HEK293 (cell line): ENCODE data around the gene SFT2D2.

Experiments used
- CTCF ChIA-PET: fragments of 350-600 bp; formaldehyde crosslinking; extraction: SDS; loops from one replicate; lab custom pipeline; 2021; ENCODE audit warnings: antibody characterized with exemption; lab: Yijun Ruan, JAX
- POLR2A ChIA-PET: fragments of 300-600 bp; formaldehyde crosslinking; extraction: SDS; loops from one replicate; lab custom pipeline; 2020; ENCODE audit warnings: antibody characterized with exemption, inconsistent platforms; lab: Yijun Ruan, JAX
- H3K27ac ChIP-seq: fragments of 200-500 bp; sonication (Bioruptor generic); 2 replicates; pipeline ENCODE4 v1.5.1; 2014; ENCODE audit warnings: low read depth, low read length, control low read depth, inconsistent platforms; ENCODE audit errors: extremely low read depth
- H3K36me3 ChIP-seq, 2 experiments: fragments of 200-500 bp in 1 of 2; sonication (Bioruptor generic) in 1 of 2; 1 replicate in 1 of 2; 2 replicates in 1 of 2; pipeline ENCODE4 v1.5.1; 2014 to 2017; ENCODE audit warnings: inconsistent platforms in 2 of 2, low read length in 2 of 2; ENCODE audit not compliant: control insufficient read depth in 2 of 2, insufficient read depth in 1 of 2
- H3K4me1 ChIP-seq: fragments of 200-500 bp; sonication (Bioruptor generic); 2 replicates; pipeline ENCODE4 v1.5.1; 2014; ENCODE audit warnings: mild to moderate bottlenecking, low read length, inconsistent platforms; ENCODE audit not compliant: control insufficient read depth, insufficient read depth
- H3K4me3 ChIP-seq: 2 replicates; pipeline ENCODE4 v1.5.1; 2011; ENCODE audit warnings: low read depth, mild to moderate bottlenecking, control low read depth, low read length, moderate library complexity
- H3K9me3 ChIP-seq: fragments of 200-500 bp; sonication (Bioruptor generic); 2 replicates; pipeline ENCODE4 v1.5.1; 2014; ENCODE audit warnings: low read depth, low read length, inconsistent platforms; ENCODE audit not compliant: control insufficient read depth, insufficient read depth
- BCL11A ChIP-seq: fragments of 450-650 bp; formaldehyde crosslinking; IDR thresholded peaks from 2 replicates; pipeline ENCODE4 v1.5.1; 2016; ENCODE audit warnings: low read depth, missing biosample characterization, missing genetic modification characterization
- BCL11B ChIP-seq: fragments of 450-650 bp; formaldehyde crosslinking; IDR thresholded peaks from 2 replicates; pipeline ENCODE4 v1.5.1; 2016; ENCODE audit warnings: low read depth, missing biosample characterization, missing genetic modification characterization
- KLF10 ChIP-seq: fragments of 450-650 bp; IDR thresholded peaks from 2 replicates; pipeline ENCODE4 v1.5.1; 2018; ENCODE audit warnings: missing biosample characterization, mild to moderate bottlenecking, missing genetic modification characterization
- PRDM10 ChIP-seq: fragments of 450-650 bp; formaldehyde crosslinking; IDR thresholded peaks from 2 replicates; pipeline ENCODE4 v1.5.1; 2016; ENCODE audit warnings: missing biosample characterization, missing genetic modification characterization
- YY1 ChIP-seq: fragments of 450-650 bp; formaldehyde crosslinking; IDR thresholded peaks from 2 replicates; pipeline ENCODE4 v1.5.1; 2018; ENCODE audit warnings: missing biosample characterization, missing genetic modification characterization
- ZBTB48 ChIP-seq: fragments of 450-650 bp; formaldehyde crosslinking; IDR thresholded peaks from 2 replicates; pipeline ENCODE4 v1.5.1; 2016; ENCODE audit warnings: missing biosample characterization, missing genetic modification characterization
- ZNF132 ChIP-seq: fragments of 450-650 bp; formaldehyde crosslinking; IDR thresholded peaks from 2 replicates; pipeline ENCODE4 v1.5.1; 2017; ENCODE audit warnings: missing biosample characterization, missing genetic modification characterization, borderline replicate concordance
- ZNF140 ChIP-seq: fragments of 450-650 bp; formaldehyde crosslinking; IDR thresholded peaks from 2 replicates; pipeline ENCODE4 v1.5.1; 2016; ENCODE audit warnings: missing biosample characterization, missing genetic modification characterization
- ZNF404 ChIP-seq: fragments of 450-650 bp; formaldehyde crosslinking; IDR thresholded peaks from 2 replicates; pipeline ENCODE4 v1.5.1; 2017; ENCODE audit warnings: missing biosample characterization, missing genetic modification characterization
- ZNF555 ChIP-seq: fragments of 450-650 bp; formaldehyde crosslinking; conservative IDR thresholded peaks from 2 replicates; pipeline ENCODE4 v1.5.1; 2017; ENCODE audit warnings: missing biosample characterization, mild to moderate bottlenecking, missing genetic modification characterization, inconsistent platforms
- ZNF558 ChIP-seq: fragments of 450-650 bp; formaldehyde crosslinking; IDR thresholded peaks from 2 replicates; pipeline ENCODE4 v1.5.1; 2016; ENCODE audit warnings: missing biosample characterization, missing genetic modification characterization
- ZNF561 ChIP-seq: fragments of 450-650 bp; IDR thresholded peaks from 2 replicates; pipeline ENCODE4 v1.5.1; 2018; ENCODE audit warnings: missing biosample characterization, missing genetic modification characterization, borderline replicate concordance
- ZNF600 ChIP-seq: fragments of 450-650 bp; formaldehyde crosslinking; IDR thresholded peaks from 2 replicates; pipeline ENCODE4 v1.5.1; 2016; ENCODE audit warnings: missing biosample characterization, missing genetic modification characterization
- ZNF629 ChIP-seq: fragments of 450-650 bp; formaldehyde crosslinking; IDR thresholded peaks from 2 replicates; pipeline ENCODE4 v1.5.1; 2017; ENCODE audit warnings: missing biosample characterization, missing genetic modification characterization
- ZNF670 ChIP-seq: fragments of 450-650 bp; formaldehyde crosslinking; IDR thresholded peaks from 2 replicates; pipeline ENCODE4 v1.5.1; 2016; ENCODE audit warnings: missing biosample characterization, missing genetic modification characterization, low read depth
- TF ChIP-seq, protein P1 (sequence below): fragments of 450-650 bp; formaldehyde crosslinking; IDR thresholded peaks from 2 replicates; pipeline ENCODE4 v1.5.1; 2017; ENCODE audit warnings: missing biosample characterization, missing genetic modification characterization
- TF ChIP-seq, protein P2 (sequence below): fragments of 450-650 bp; formaldehyde crosslinking; IDR thresholded peaks from 2 replicates; pipeline ENCODE4 v1.5.1; 2016; ENCODE audit warnings: missing biosample characterization, missing genetic modification characterization, borderline replicate concordance
- TF ChIP-seq, protein P3 (sequence below): fragments of 450-650 bp; formaldehyde crosslinking; IDR thresholded peaks from 2 replicates; pipeline ENCODE4 v1.5.1; 2016; ENCODE audit warnings: missing biosample characterization, missing genetic modification characterization
- TF ChIP-seq, protein P4 (sequence below): fragments of 450-650 bp; formaldehyde crosslinking; IDR thresholded peaks from 2 replicates; pipeline ENCODE4 v1.5.1; 2016; ENCODE audit warnings: missing biosample characterization, missing genetic modification characterization, borderline replicate concordance

The SFT2D2 gene

GRCh38 chr1:168227620-168228019 lies 1.8 kb downstream of the SFT2D2 start (continued):
- TF ChIP-seq, protein P1, sequence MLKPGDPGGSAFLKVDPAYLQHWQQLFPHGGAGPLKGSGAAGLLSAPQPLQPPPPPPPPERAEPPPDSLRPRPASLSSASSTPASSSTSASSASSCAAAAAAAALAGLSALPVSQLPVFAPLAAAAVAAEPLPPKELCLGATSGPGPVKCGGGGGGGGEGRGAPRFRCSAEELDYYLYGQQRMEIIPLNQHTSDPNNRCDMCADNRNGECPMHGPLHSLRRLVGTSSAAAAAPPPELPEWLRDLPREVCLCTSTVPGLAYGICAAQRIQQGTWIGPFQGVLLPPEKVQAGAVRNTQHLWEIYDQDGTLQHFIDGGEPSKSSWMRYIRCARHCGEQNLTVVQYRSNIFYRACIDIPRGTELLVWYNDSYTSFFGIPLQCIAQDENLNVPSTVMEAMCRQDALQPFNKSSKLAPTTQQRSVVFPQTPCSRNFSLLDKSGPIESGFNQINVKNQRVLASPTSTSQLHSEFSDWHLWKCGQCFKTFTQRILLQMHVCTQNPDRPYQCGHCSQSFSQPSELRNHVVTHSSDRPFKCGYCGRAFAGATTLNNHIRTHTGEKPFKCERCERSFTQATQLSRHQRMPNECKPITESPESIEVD (tag by site-specific recombination) = peak; percentile 29; the same call in 1 of the 2 replicates
- no peak for TF ChIP-seq ZBTB48 (tag by site-specific recombination)
- TF ChIP-seq ZNF600 (tag by site-specific recombination) = 0 out of 2 replicates have a peak, but pooled peaks have one; percentile 26
- TF ChIP-seq BCL11A (tag by site-specific recombination) = 0 out of 2 replicates have a peak, but pooled peaks have one; percentile 46
- no peak for TF ChIP-seq ZNF670
- TF ChIP-seq PRDM10 (tag by site-specific recombination) = no peak
- 0 out of 2 replicates have a peak, but pooled peaks have one; percentile 12 for TF ChIP-seq ZNF629 (tag by site-specific recombination)

DNA sequence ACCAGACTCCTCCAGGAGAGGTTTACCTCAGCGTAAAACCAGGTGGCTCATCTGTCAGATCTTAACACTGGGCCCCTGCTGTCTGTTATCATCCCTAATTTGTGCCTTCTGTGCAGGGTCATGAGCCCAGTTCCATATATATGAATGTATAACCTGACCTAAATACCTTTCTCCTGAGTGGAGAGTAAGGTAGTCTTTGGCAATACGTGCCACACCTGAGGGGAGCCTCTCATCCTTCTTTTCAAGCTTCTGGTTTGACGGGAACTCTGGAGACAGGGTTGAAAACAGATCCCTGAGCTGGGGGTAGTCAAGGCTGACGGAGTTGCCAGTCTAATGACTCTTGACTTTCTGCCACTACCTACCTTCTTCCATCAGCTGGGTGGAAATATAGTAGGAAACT lies 4.1 kb downstream of the SFT2D2 start:
- POLR2A ChIA-PET = interaction anchor here (1.2 kb wide), 1 partner anchor 62 kb away, joined by 3 read pairs; no protein-coding TSS in a partner anchor
- Histone ChIP-seq H3K27ac (no peak overlapping the region), H3K4me1 (peaks cover 8% of the 10 kb centered on the region), H3K9me3 (no peaks in the 10 kb centered on the region), H3K36me3 (peaks cover 0 to 53% of the 10 kb centered on the region in 2 experiments; a peak in 2 of 3 replicates), H3K4me3 (no peak overlapping the region)
- CTCF ChIA-PET = no interaction called here
- TF ChIP-seq, protein P2, sequence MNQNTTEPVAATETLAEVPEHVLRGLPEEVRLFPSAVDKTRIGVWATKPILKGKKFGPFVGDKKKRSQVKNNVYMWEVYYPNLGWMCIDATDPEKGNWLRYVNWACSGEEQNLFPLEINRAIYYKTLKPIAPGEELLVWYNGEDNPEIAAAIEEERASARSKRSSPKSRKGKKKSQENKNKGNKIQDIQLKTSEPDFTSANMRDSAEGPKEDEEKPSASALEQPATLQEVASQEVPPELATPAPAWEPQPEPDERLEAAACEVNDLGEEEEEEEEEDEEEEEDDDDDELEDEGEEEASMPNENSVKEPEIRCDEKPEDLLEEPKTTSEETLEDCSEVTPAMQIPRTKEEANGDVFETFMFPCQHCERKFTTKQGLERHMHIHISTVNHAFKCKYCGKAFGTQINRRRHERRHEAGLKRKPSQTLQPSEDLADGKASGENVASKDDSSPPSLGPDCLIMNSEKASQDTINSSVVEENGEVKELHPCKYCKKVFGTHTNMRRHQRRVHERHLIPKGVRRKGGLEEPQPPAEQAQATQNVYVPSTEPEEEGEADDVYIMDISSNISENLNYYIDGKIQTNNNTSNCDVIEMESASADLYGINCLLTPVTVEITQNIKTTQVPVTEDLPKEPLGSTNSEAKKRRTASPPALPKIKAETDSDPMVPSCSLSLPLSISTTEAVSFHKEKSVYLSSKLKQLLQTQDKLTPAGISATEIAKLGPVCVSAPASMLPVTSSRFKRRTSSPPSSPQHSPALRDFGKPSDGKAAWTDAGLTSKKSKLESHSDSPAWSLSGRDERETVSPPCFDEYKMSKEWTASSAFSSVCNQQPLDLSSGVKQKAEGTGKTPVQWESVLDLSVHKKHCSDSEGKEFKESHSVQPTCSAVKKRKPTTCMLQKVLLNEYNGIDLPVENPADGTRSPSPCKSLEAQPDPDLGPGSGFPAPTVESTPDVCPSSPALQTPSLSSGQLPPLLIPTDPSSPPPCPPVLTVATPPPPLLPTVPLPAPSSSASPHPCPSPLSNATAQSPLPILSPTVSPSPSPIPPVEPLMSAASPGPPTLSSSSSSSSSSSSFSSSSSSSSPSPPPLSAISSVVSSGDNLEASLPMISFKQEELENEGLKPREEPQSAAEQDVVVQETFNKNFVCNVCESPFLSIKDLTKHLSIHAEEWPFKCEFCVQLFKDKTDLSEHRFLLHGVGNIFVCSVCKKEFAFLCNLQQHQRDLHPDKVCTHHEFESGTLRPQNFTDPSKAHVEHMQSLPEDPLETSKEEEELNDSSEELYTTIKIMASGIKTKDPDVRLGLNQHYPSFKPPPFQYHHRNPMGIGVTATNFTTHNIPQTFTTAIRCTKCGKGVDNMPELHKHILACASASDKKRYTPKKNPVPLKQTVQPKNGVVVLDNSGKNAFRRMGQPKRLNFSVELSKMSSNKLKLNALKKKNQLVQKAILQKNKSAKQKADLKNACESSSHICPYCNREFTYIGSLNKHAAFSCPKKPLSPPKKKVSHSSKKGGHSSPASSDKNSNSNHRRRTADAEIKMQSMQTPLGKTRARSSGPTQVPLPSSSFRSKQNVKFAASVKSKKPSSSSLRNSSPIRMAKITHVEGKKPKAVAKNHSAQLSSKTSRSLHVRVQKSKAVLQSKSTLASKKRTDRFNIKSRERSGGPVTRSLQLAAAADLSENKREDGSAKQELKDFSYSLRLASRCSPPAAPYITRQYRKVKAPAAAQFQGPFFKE (tag by site-specific recombination) = no peak
- TF ChIP-seq ZNF555 (tag by site-specific recombination) (no peak), ZNF140 (tag by site-specific recombination) (no peak), KLF10 (no peak), YY1 (tag by site-specific recombination) (no peak), ZNF404 (tag by site-specific recombination) (no peak), BCL11B (no peak), ZNF561 (tag by site-specific recombination) (no peak), ZNF132 (tag by site-specific recombination) (no peak), ZNF558 (no peak)
- TF ChIP-seq, protein P3, sequence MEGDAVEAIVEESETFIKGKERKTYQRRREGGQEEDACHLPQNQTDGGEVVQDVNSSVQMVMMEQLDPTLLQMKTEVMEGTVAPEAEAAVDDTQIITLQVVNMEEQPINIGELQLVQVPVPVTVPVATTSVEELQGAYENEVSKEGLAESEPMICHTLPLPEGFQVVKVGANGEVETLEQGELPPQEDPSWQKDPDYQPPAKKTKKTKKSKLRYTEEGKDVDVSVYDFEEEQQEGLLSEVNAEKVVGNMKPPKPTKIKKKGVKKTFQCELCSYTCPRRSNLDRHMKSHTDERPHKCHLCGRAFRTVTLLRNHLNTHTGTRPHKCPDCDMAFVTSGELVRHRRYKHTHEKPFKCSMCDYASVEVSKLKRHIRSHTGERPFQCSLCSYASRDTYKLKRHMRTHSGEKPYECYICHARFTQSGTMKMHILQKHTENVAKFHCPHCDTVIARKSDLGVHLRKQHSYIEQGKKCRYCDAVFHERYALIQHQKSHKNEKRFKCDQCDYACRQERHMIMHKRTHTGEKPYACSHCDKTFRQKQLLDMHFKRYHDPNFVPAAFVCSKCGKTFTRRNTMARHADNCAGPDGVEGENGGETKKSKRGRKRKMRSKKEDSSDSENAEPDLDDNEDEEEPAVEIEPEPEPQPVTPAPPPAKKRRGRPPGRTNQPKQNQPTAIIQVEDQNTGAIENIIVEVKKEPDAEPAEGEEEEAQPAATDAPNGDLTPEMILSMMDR (tag by site-specific recombination) = no peak
- TF ChIP-seq, protein P4, sequence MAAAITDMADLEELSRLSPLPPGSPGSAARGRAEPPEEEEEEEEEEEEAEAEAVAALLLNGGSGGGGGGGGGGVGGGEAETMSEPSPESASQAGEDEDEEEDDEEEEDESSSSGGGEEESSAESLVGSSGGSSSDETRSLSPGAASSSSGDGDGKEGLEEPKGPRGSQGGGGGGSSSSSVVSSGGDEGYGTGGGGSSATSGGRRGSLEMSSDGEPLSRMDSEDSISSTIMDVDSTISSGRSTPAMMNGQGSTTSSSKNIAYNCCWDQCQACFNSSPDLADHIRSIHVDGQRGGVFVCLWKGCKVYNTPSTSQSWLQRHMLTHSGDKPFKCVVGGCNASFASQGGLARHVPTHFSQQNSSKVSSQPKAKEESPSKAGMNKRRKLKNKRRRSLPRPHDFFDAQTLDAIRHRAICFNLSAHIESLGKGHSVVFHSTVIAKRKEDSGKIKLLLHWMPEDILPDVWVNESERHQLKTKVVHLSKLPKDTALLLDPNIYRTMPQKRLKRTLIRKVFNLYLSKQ = no peak
- TF ChIP-seq, all 188 proteins: peak for 0
